Chondrocyte (in vitro differentiated cells): ENCODE data around the gene UBASH3A. TPM values are rescaled to one million over a fixed set of nuclear protein-coding genes. Genes with fewer than 3 reads are reported as not detected.

ENCODE experiments used
- DNase-seq: peaks from one replicate; pipeline ENCODE4 v3.0.0; 2021; ENCODE audit warnings: mixed read lengths, low spot score
- H3K27ac Mint-ChIP-seq: one replicate; pipeline ENCODE4 v1.8.0; 2021; ENCODE audit warnings: mild to moderate bottlenecking, moderate library complexity, mixed read lengths; ENCODE audit not compliant: unreplicated experiment
- H3K27me3 Mint-ChIP-seq: 2 replicates; pipeline ENCODE4 v1.8.0; 2021; ENCODE audit warnings: low read depth, mixed read lengths
- H3K36me3 Mint-ChIP-seq: 2 replicates; pipeline ENCODE4 v1.8.0; 2021; ENCODE audit warnings: low read depth, mixed read lengths
- H3K4me1 Mint-ChIP-seq: 2 replicates; pipeline ENCODE4 v1.8.0; 2021; ENCODE audit warnings: low read depth, mild to moderate bottlenecking, mixed read lengths
- H3K4me3 Mint-ChIP-seq: one replicate; pipeline ENCODE4 v1.8.0; 2021; ENCODE audit warnings: mild to moderate bottlenecking, moderate library complexity, mixed read lengths; ENCODE audit not compliant: unreplicated experiment
- H3K9me3 Mint-ChIP-seq: 2 replicates; pipeline ENCODE4 v1.8.0; 2021; ENCODE audit warnings: low read depth, mixed read lengths
- CTCF ChIP-seq: fragments of 200-600 bp; sonication (generic); IDR thresholded peaks from 2 replicates; pipeline ENCODE4 v1.5.0; 2021; ENCODE audit warnings: antibody characterized with exemption, mild to moderate bottlenecking, moderate library complexity
- total RNA-seq: library from RNA; stranded (reverse); gene quantifications from 3 replicates; pipeline ENCODE4 v1.2.1, GENCODE V29; 2021

UBASH3A gene
- total RNA-seq, 1 donor from 2014 or later, result not detected

GRCh38 chr21:42363312-42363711 is 40.4 kb upstream of the UBASH3A start:
- Mint-ChIP-seq H3K27ac (no peak overlapping the region), H3K4me1 (no peaks in the 10 kb centered on the region), H3K27me3 (peaks cover 32% of the 10 kb centered on the region), H3K4me3 (no peak overlapping the region), H3K36me3 (no peaks in the 10 kb centered on the region), H3K9me3 (no peaks in the 10 kb centered on the region)
- no peak for TF ChIP-seq CTCF
- no peak for DNase-seq

DNA sequence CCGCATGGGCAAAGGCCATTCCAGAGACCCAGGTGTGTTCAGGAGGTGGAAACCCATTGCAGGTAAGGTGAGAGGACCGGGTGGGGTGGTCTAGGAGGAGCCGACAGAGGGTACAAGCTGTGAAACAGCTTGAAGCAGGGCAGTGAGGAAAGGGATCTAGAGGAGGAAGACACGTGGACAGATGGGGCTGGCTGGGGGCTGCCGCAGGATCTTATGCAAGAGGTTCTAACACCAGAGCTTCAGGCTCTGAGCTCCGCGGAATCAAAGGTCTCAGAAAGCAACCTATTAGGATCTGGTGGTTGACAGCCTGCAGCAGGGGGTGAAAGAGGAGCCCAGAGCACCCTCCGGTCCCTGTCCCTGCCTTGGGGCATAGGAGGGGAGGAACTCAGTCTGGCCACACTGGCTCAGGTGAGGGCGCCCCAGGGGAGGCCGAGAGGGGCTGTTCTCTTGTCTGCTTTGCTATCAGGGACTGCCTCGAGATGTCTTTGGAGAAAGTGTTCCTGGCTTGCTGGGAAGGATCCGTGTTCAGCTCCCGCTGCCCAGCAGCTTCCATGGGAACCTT is 39.3 kb upstream of the UBASH3A start:
- no peak for DNase-seq
- Mint-ChIP-seq H3K27me3 (peaks cover 29% of the 10 kb centered on the region), H3K9me3 (no peaks in the 10 kb centered on the region), H3K27ac (no peak overlapping the region), H3K36me3 (no peaks in the 10 kb centered on the region), H3K4me3 (no peak overlapping the region), H3K4me1 (no peaks in the 10 kb centered on the region)
- TF ChIP-seq CTCF, result no peak

DNA sequence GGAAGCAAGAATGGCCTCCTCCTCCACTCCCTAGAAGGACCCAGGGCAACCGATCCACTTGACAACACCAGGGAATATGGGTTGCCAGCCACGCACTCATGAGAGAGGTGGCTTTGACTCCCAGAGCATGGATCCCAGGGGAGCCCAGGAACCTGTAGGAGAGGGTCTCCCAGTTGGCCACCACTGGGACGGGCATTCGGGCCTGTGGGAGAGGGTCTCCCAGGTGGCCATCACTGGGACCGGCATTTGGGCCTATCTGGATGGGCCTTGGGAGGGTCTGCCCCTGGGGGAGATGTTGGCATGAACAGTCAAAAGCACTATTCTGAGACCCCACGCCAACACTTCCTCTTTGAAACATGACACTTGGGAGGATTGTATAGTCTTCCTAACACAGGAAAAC is 37.9 kb upstream of the UBASH3A start:
- Mint-ChIP-seq H3K27ac (no peak overlapping the region), H3K4me3 (no peak overlapping the region), H3K9me3 (no peaks in the 10 kb centered on the region), H3K36me3 (no peaks in the 10 kb centered on the region), H3K4me1 (no peaks in the 10 kb centered on the region), H3K27me3 (peaks cover 30% of the 10 kb centered on the region)
- no peak for DNase-seq
- TF ChIP-seq CTCF, result no peak

DNA sequence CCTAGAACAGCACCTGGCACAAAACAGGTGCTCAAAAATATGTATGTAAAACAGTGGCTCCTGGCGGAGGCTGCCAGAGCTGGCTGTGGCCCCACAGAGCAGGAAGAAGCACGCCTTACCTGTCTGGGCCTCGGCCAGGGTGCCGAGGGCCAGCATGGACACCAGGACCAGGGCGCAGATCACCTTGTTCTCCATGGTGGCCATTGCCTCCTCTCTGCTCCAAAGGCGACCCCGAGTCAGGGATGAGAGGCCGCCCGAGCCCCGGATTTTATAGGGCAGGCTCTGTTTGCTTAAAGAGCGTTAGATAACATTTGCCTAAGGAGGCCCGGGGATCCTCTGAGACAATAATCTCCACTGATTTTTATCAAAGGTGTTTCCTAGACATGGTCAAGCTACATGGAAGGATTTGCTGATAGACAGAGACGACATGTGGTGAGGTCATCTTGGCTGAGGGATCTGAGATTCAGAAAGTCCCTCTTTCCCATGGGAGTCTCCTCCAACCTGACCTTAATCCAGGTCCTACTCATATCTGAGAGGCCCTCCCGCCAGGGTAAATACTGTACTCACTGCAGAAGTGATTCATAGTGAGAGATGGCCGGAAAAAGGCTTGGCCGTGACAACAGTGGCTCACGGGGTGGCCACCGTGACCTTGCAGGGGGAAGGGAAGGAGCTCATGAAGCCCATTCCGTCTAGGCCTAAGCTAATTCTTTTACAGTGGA is 37.3 kb upstream of the UBASH3A start, which contains the start of gene TFF1:
TSS of gene TFF1 (minus strand) at position 244 of the 719 bp plus-strand sequence. CDS start at position 204, 40 bp downstream.
- Mint-ChIP-seq H3K4me1 (no peaks in the 10 kb centered on the region), H3K4me3 (no peak within 1 kb of the TSS), H3K27me3 (peaks cover 31% of the 10 kb centered on the region), H3K36me3 (no peaks in the 10 kb centered on the region), H3K9me3 (no peaks in the 10 kb centered on the region), H3K27ac (no peak within 1 kb of the TSS)
- TF ChIP-seq CTCF, result no peak
- DNase-seq, result no peak

DNA sequence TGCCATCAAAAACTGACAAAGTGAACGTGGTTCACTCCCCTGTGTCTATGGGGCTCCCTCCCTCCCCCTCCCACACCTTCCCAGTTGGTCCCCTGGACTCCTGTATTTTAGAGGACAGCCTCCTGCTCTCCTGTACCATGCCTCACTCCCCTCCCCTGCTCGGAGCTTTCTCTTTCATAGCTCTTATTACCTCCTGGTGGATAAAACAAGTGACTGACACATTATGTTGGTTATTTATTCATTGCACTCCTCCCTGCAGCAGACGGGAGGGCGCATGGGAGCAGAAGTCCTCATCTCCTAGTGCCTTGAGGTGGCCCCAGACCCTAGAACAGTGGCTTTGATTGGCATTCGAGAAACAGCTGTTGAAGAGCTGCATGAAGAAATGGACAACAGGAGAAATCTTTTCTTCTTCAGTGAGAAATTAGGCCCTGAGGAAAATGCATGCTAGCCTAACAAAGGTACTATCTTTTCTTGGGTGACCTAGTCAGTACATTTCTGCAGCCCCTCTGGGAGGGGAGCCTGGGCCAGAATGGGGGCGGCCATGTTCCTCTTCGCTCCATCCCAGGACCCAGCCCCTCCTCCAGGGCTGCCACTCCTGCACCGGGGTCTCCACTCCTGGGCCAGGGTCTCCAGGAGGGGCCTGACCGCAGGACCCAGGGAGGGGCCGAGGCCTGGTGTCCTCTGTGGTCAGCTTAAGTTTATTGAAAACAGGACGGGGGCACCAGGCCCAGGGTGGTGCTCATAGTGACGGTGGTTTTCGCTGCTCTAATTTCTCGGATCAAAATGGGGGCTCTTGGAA is 36.1 kb upstream of the UBASH3A start:
- peak; percentile 84 for DNase-seq
- no peak for TF ChIP-seq CTCF
- Mint-ChIP-seq H3K36me3 (no peaks in the 10 kb centered on the region), H3K4me1 (no peaks in the 10 kb centered on the region), H3K4me3 (no peak overlapping the region), H3K27me3 (peaks cover 20% of the 10 kb centered on the region), H3K27ac (no peak overlapping the region), H3K9me3 (no peaks in the 10 kb centered on the region)
